Measurements from ENCODE around the gene PYM1. TPM values are rescaled to one million over a fixed set of nuclear protein-coding genes. Genes with fewer than 3 reads are reported as not detected.

PYM1 gene
- total RNA-seq, 1 experiment from 2014 or later = 24.8 TPM

DNA sequence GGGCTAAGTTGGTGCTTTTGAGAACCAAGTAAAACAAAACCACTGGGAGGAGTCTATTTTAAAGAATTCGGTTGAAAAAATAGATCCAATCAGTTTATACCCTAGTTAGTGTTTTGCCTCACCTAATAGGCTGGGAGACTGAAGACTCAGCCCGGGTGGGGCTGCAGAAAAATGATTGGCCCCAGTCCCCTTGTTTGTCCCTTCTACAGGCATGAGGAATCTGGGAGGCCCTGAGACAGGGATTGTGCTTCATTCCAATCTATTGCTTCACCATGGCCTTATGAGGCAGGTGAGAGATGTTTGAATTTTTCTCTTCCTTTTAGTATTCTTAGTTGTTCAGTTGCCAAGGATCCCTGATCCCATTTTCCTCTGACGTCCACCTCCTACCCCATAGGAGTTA, 44.3 kb upstream of the PYM1 start:
- no TSS peak for BruUV-seq (replicated peaks)
- Histone ChIP-seq H3K4me2 (ENCODE audit: low read length) (peak overlapping the region; percentile 65; the same call in 1 of the 2 replicates), H3K9me3 (ENCODE audit: control insufficient read depth in 1 of 2, insufficient read depth in 1 of 2, low read depth in 1 of 2, low read length in 2 of 2) (no peaks in the 10 kb centered on the region), H3K79me2 (ENCODE audit: insufficient read depth, low read length) (peaks cover 41% of the 10 kb centered on the region), H3K4me1 (ENCODE audit: control insufficient read depth in 1 of 2, insufficient read depth in 2 of 2, low read length in 2 of 2) (peaks cover 17 to 38% of the 10 kb centered on the region in 2 experiments), H3K9ac (ENCODE audit: low read length) (0 out of 2 replicates have a peak overlapping the region, but pooled peaks have one; percentile 6), H4K20me1 (ENCODE audit: insufficient read depth) (no peaks in the 10 kb centered on the region), H3K36me3 (ENCODE audit: control insufficient read depth in 1 of 2, insufficient read depth in 2 of 2, low read length in 2 of 2) (peaks cover 18 to 33% of the 10 kb centered on the region in 2 experiments; a peak in 3 of 4 replicates), H3K27me3 (ENCODE audit: insufficient read depth, low read length) (no peaks in the 10 kb centered on the region), H3K9me2 (ENCODE audit: insufficient read depth) (no peaks in the 10 kb centered on the region), H3K27ac (ENCODE audit: low read depth, low read length) (peak overlapping the region; percentile 50; the same call in 1 of the 2 replicates), H2AFZ (ENCODE audit: low read depth, low read length, poor library complexity, severe bottlenecking) (no peak overlapping the region), H3K4me3 (replicated peaks in 1 of 2; ENCODE audit: low read depth in 1 of 2, low read length in 2 of 2) (no peak overlapping the region)
- no peak for DNase-seq (ENCODE audit: low read depth, low spot score)
- ATAC-seq = no peak
- TF ChIP-seq FOSL1 (IDR thresholded peaks at IDR 0.05; ENCODE audit: low read depth) (no peak), POLR2A (IDR thresholded peaks at IDR 0.05; ENCODE audit: borderline replicate concordance, extremely low read depth, insufficient read depth, insufficient read length) (no peak), SIN3A (IDR thresholded peaks at IDR 0.05; ENCODE audit: low read depth) (no peak), TCF7L2 (IDR thresholded peaks at IDR 0.05; ENCODE audit: borderline replicate concordance, extremely low read depth, insufficient read depth, insufficient read length) (no peak), EZH2phosphoT487 (IDR thresholded peaks at IDR 0.05; ENCODE audit: borderline replicate concordance) (no peak), CBX3 (IDR thresholded peaks at IDR 0.05; ENCODE audit: low read depth) (no peak), EZH2 (IDR thresholded peaks at IDR 0.05) (no peak)
- TF ChIP-seq, protein P1, sequence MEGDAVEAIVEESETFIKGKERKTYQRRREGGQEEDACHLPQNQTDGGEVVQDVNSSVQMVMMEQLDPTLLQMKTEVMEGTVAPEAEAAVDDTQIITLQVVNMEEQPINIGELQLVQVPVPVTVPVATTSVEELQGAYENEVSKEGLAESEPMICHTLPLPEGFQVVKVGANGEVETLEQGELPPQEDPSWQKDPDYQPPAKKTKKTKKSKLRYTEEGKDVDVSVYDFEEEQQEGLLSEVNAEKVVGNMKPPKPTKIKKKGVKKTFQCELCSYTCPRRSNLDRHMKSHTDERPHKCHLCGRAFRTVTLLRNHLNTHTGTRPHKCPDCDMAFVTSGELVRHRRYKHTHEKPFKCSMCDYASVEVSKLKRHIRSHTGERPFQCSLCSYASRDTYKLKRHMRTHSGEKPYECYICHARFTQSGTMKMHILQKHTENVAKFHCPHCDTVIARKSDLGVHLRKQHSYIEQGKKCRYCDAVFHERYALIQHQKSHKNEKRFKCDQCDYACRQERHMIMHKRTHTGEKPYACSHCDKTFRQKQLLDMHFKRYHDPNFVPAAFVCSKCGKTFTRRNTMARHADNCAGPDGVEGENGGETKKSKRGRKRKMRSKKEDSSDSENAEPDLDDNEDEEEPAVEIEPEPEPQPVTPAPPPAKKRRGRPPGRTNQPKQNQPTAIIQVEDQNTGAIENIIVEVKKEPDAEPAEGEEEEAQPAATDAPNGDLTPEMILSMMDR (IDR thresholded peaks at IDR 0.05 in 2 of 3, conservative IDR thresholded peaks at IDR 0.05 in 1 of 3; ENCODE audit: borderline replicate concordance in 1 of 3, insufficient read depth in 1 of 3, low read depth in 2 of 3, low read length in 2 of 3) = no peak
- POLR2A ChIA-PET = interaction anchor here (1.6 kb wide), 1 partner anchor 250 kb away, joined by 3 read pairs; the partner anchor contains the start of gene RNF41
- RAD21 ChIA-PET (ENCODE audit: low non-redundant PET in 1 of 2, low total read pairs in 2 of 2, uncharacterized antibody in 2 of 2, unreplicated experiment in 2 of 2) = no interaction called here
- CTCF ChIA-PET = interaction anchor here (4.7 kb wide), 1 partner anchor 24 kb away, joined by 35 read pairs; the partner anchor contains the start of gene SUOX
- intact Hi-C loops (cut with micrococcal nuclease) = no loop called here

DNA sequence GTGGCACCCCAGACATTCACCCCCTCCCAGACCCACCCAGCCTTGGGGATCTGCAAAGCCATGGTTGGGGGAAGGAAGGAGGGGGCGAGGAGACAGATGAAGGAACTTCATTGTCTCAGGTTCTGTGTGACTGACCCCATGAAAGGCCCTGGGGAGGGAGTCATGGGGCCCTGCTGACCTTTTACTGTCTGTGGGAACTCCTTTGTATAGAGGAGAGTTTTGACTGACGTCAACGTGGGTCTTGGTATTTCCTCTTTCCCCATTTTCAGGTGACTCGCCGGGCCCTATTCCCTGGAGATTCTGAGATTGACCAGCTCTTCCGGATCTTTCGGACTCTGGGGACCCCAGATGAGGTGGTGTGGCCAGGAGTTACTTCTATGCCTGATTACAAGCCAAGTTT, 43.1 kb upstream of the PYM1 start:
- POLR2A ChIA-PET = no interaction called here
- intact Hi-C loops (cut with micrococcal nuclease) = no loop called here

More for the DNA sequence above, 43.1 kb upstream of the PYM1 start:
- H3K4me2 ChIP-seq (ENCODE audit: low read length) = no peak overlapping the region
- no peak for ATAC-seq
- no peak overlapping the region for H3K27ac ChIP-seq (ENCODE audit: low read depth, low read length)
- H3K4me1 ChIP-seq (ENCODE audit: control insufficient read depth in 1 of 2, insufficient read depth in 2 of 2, low read length in 2 of 2) = peaks cover 23 to 45% of the 10 kb centered on the region in 2 experiments
- H4K20me1 ChIP-seq (ENCODE audit: insufficient read depth) = no peaks in the 10 kb centered on the region
- TF ChIP-seq RAD21 (IDR thresholded peaks at IDR 0.05; ENCODE audit: low read depth) = no peak
- no peak for TF ChIP-seq FOSL1 (IDR thresholded peaks at IDR 0.05; ENCODE audit: low read depth)
- TF ChIP-seq, protein P2, sequence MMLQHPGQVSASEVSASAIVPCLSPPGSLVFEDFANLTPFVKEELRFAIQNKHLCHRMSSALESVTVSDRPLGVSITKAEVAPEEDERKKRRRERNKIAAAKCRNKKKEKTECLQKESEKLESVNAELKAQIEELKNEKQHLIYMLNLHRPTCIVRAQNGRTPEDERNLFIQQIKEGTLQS (IDR thresholded peaks at IDR 0.05) = no peak
- no peak for TF ChIP-seq SRF (IDR thresholded peaks at IDR 0.05; ENCODE audit: low read depth)
- no peak for TF ChIP-seq SP1 (IDR thresholded peaks at IDR 0.05; ENCODE audit: low read depth)
- no peak for TF ChIP-seq POLR2A (IDR thresholded peaks at IDR 0.05; ENCODE audit: borderline replicate concordance, extremely low read depth, insufficient read depth, insufficient read length)
- TF ChIP-seq ZFX (IDR thresholded peaks at IDR 0.05) = no peak
- TF ChIP-seq, protein P3, sequence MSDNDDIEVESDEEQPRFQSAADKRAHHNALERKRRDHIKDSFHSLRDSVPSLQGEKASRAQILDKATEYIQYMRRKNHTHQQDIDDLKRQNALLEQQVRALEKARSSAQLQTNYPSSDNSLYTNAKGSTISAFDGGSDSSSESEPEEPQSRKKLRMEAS (IDR thresholded peaks at IDR 0.05) = no peak
- no peak for TF ChIP-seq EZH2 (IDR thresholded peaks at IDR 0.05)
- no peak for TF ChIP-seq YY1 (IDR thresholded peaks at IDR 0.05; ENCODE audit: extremely low read depth, insufficient replicate concordance, low read depth, low read length)
- no peak for TF ChIP-seq JUND (IDR thresholded peaks at IDR 0.05)
- TF ChIP-seq POLR2AphosphoS5 (IDR thresholded peaks at IDR 0.05; ENCODE audit: low read depth, low read length) = no peak
- no peak overlapping the region for H2AFZ ChIP-seq (ENCODE audit: low read depth, low read length, poor library complexity, severe bottlenecking)
- BruUV-seq (replicated peaks) = no TSS peak
- CTCF ChIA-PET = no interaction called here
- H3K4me3 ChIP-seq (replicated peaks in 1 of 2; ENCODE audit: low read depth in 1 of 2, low read length in 2 of 2) = no peak overlapping the region
- peaks cover 42% of the 10 kb centered on the region for H3K79me2 ChIP-seq (ENCODE audit: insufficient read depth, low read length)
- DNase-seq (ENCODE audit: low read depth, low spot score) = no peak
- H3K9me2 ChIP-seq (ENCODE audit: insufficient read depth) = no peaks in the 10 kb centered on the region
- no peak overlapping the region for H3K9ac ChIP-seq (ENCODE audit: low read length)
- peaks cover 18 to 33% of the 10 kb centered on the region in 2 experiments; a peak in 3 of 4 replicates for H3K36me3 ChIP-seq (ENCODE audit: control insufficient read depth in 1 of 2, insufficient read depth in 2 of 2, low read length in 2 of 2)
- RAD21 ChIA-PET (ENCODE audit: low non-redundant PET in 1 of 2, low total read pairs in 2 of 2, uncharacterized antibody in 2 of 2, unreplicated experiment in 2 of 2) = no interaction called here
- no peaks in the 10 kb centered on the region for H3K27me3 ChIP-seq (ENCODE audit: insufficient read depth, low read length)
- no peaks in the 10 kb centered on the region for H3K9me3 ChIP-seq (ENCODE audit: control insufficient read depth in 1 of 2, insufficient read depth in 1 of 2, low read depth in 1 of 2, low read length in 2 of 2)

Data from HCT116 (cell line).